Femur (tissue), 1 donor: Measurements from ENCODE around the gene HOXA3.

ENCODE experiments used
- DNase-seq: peaks from one replicate; pipeline ENCODE4 v3.0.0-alpha.2; 2017

The HOXA3 gene

GRCh38 chr7:27154901-27155815 is 2.8 kb upstream of the HOXA3 start:
- peak; percentile 57 for DNase-seq

- DNase-seq, result peak; percentile 20
These were observed 2.0 kb upstream of the HOXA3 start for GRCh38 chr7:27154369-27154768.

- peak; percentile 13 for DNase-seq
These were observed 1.1 kb upstream of the HOXA3 start for GRCh38 chr7:27153526-27153925.

GRCh38 chr7:27152816-27153442 is 546 bp upstream of the HOXA3 start:
- peak; percentile 14 for DNase-seq

GRCh38 chr7:27151341-27151930 is 947 bp downstream of the HOXA3 start:
- DNase-seq, result no peak

GRCh38 chr7:27150568-27151340 is 1.6 kb downstream of the HOXA3 start:
- DNase-seq, result peak; percentile 90

GRCh38 chr7:27149842-27150567 is 2.4 kb downstream of the HOXA3 start:
- DNase-seq, result no peak

GRCh38 chr7:27148756-27149641 is 3.4 kb downstream of the HOXA3 start:
- DNase-seq, result peak; percentile 43

- peak; percentile 37 for DNase-seq
These were observed 4.2 kb downstream of the HOXA3 start for GRCh38 chr7:27148031-27148755.

- peak; percentile 77 for DNase-seq
These were observed 5.0 kb downstream of the HOXA3 start, which contains the start of gene HOXA6 for GRCh38 chr7:27147199-27148030. TSS of gene HOXA6 (minus strand) at chr7:27147774. CDS start at chr7:27147749, 25 bp downstream.

GRCh38 chr7:27146491-27147198 is 5.7 kb downstream of the HOXA3 start:
- peak; percentile 23 for DNase-seq

GRCh38 chr7:27145914-27146412 is 6.4 kb downstream of the HOXA3 start:
- DNase-seq, result no peak

GRCh38 chr7:27145165-27145913 is 7.0 kb downstream of the HOXA3 start:
- DNase-seq, result peak; percentile 33

- DNase-seq, result peak; percentile 29
These were observed 7.6 kb downstream of the HOXA3 start for GRCh38 chr7:27144781-27145164.

GRCh38 chr7:27143950-27144780 is 8.2 kb downstream of the HOXA3 start:
- no peak for DNase-seq

- peak; percentile 86 for DNase-seq
These were observed 9.1 kb downstream of the HOXA3 start, which contains the start of gene HOXA5 for GRCh38 chr7:27143023-27143949. TSS of gene HOXA5 (minus strand) at chr7:27143681. CDS start at chr7:27143607, 74 bp downstream.
